Measurements from ENCODE around the gene PGAP3. TPM values are rescaled to one million over a fixed set of nuclear protein-coding genes. Genes with fewer than 3 reads are reported as not detected.

The PGAP3 gene
- total RNA-seq, 1 experiment from 2014 or later = 29.0 TPM

GRCh38 chr17:39661744-39662541, 25.9 kb downstream of the PGAP3 start:
- no peaks in the 10 kb centered on the region for H3K9me3 Mint-ChIP-seq
- Histone ChIP-seq H3K9ac (ENCODE audit: extremely low read depth, insufficient read length, low read length) (no peak overlapping the region), H3K23me2 (ENCODE audit: insufficient read length, low read depth, low read length, poor library complexity, severe bottlenecking) (peaks cover under 1% of the 10 kb centered on the region), H3K4me2 (ENCODE audit: insufficient read depth, insufficient read length, low read length) (no peak overlapping the region), H2AFZ (ENCODE audit: low read length) (no peak overlapping the region), H4K91ac (ENCODE audit: insufficient read length, low read depth, low read length) (no peak overlapping the region), H3K27me3 (ENCODE audit: insufficient read depth, low read length) (peaks cover 3% of the 10 kb centered on the region; the same call in 1 of the 2 replicates), H4K20me1 (ENCODE audit: control insufficient read depth, insufficient read depth, insufficient read length) (no peaks in the 10 kb centered on the region), H4K8ac (replicated peaks; ENCODE audit: insufficient read length, low read depth, low read length) (no peak overlapping the region), H3K4me1 (ENCODE audit: insufficient read depth, low read length) (peaks cover 6% of the 10 kb centered on the region; the same call in 1 of the 2 replicates), H3T11ph (ENCODE audit: low read length) (no peak overlapping the region), H3K23ac (ENCODE audit: insufficient read length, low read depth, low read length) (no peak overlapping the region), H3K79me1 (ENCODE audit: insufficient read depth, low read depth, low read length, poor library complexity, severe bottlenecking) (no peaks in the 10 kb centered on the region), H3K14ac (ENCODE audit: insufficient read depth, low read length) (no peak overlapping the region), H4K5ac (ENCODE audit: insufficient read length, low read depth, low read length) (no peak overlapping the region), H2BK20ac (ENCODE audit: low read depth, low read length, poor library complexity, severe bottlenecking) (no peak overlapping the region), H2AK5ac (ENCODE audit: insufficient read length, low read length) (no peak overlapping the region), H2BK12ac (ENCODE audit: insufficient read length, low read depth, low read length) (no peak overlapping the region), H3K79me2 (ENCODE audit: insufficient read depth, low read length) (no peaks in the 10 kb centered on the region), H2BK120ac (ENCODE audit: low read depth, low read length, poor library complexity, severe bottlenecking) (no peak overlapping the region), H3K9me3 (ENCODE audit: control insufficient read depth, low read depth, low read length) (no peaks in the 10 kb centered on the region), H2BK15ac (ENCODE audit: low read depth, low read length) (no peak overlapping the region), H2BK5ac (ENCODE audit: insufficient read length, low read length) (no peak overlapping the region), H3K4ac (ENCODE audit: low read depth, low read length) (no peak overlapping the region), H3K56ac (ENCODE audit: insufficient read length, low read depth, low read length) (no peak overlapping the region), H3K27ac (ENCODE audit: insufficient read length, low read depth, low read length) (no peak overlapping the region), H3K18ac (ENCODE audit: insufficient read length, low read depth, low read length) (no peak overlapping the region)
- H3K27ac Mint-ChIP-seq = no peak overlapping the region; a peak in 1 of 7 replicates
- no CpG with 5 or more reads among the region's 8 CpGs for WGBS (ENCODE audit: extremely low coverage, insufficient read length, low lambda C conversion rate)
- TF ChIP-seq CTCF (conservative IDR thresholded peaks at IDR 0.05) = no peak
- no peak for DNase-seq
- no peak overlapping the region for H3K4me3 Mint-ChIP-seq
- peaks cover 27 to 56% of the 10 kb centered on the region in 2 experiments for H3K4me1 Mint-ChIP-seq
- H3K36me3 Mint-ChIP-seq (ENCODE audit: insufficient read depth in 1 of 3, low read depth in 3 of 3) = peaks cover 5 to 25% (median 11%) of the 10 kb centered on the region in 3 experiments; a peak in 6 of 7 replicates
- H3K27me3 Mint-ChIP-seq (ENCODE audit: low read depth) = peaks cover 27% of the 10 kb centered on the region
